Inflammatory macrophage treated with lipopolysaccharide for 4 hours (primary cell): ENCODE data around the gene RALBP1.
"Not testable (repeated sequence)": the region's sequence is repeated elsewhere in the genome, so short reads cannot be mapped to it uniquely, and the experiment has no call there.

ENCODE experiments used
- DNase-seq: peaks from one replicate; pipeline ENCODE4 v3.0.0-alpha.2; 2020

Gene RALBP1

DNA sequence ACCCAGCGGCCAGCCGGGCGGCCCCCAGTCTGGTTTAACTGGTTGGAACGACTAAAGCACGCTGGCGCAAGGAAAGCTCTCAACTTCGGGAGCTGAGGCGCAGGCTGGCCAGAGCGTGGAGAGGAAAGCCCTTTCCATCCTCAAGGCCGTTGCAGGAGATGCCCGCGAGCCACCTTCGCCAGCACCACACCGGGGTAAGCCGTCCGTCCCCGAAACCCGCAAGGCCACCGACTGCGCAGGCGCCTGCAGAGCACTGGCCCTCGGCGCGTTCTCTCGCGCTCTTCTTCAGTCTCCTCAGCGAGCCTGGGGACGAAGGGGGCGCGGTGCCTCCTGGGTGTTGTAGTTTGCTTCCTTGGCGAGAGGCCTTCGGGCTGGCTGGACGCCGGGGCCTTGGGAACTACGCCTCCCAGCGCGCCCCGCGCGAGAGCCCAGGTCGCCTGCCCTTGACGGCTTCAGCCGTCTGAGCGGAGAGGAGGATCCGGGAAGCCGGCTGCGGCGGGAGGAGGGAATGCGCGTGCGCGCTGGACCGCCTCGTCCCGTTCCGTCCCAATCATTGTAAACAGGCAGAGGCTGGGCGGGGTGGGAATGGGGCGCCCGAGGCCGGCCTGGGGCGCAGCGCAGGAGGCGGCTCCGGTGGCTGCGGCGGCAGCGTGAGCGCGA is at the start of gene RALBP1:
TSS of gene RALBP1 (plus strand) at position 531 of the 660 bp plus-strand sequence. CDS start 37,533 bp downstream, outside the sequence.
- DNase-seq: peak; percentile 100

DNA sequence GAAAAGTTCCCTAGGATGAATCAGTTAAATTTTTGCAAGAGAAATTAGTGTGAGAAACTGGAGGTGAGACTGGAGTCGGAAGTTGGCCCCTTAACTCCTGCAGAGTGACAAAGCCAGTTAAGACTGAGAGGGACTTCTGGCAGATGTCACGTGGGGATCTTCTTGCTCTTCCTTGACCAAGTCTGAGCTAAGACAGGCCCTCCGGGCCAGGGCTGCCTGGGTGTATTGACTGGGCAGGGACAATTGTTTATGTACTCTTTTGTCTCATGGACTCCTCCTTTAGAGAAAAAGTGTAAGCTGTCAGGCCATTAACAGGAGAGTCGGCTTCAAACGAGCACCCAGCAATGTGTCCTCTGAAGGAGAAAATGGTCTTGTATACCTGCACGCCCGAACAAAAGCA is 48.6 kb upstream of the RALBP1 start:
- no peak for DNase-seq

DNA sequence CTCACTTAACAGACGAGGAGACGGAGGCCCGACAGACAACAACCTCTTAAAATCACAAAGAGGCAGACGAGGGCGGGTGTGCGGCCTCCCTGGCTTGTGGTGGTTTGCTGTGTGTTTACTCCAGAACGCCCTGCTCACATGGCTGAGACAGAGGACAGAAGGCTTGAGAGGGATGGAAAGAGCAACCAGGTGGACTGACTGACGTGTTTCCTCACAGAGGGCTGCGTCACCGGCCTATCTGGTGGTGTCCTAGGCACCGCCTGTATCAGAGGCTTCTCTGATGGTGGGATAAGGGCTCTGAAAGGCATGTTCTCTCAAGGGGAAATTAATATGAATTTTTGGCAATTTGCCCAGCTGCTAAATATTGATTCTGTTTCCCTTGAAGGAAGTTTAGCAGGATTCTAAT is 47.0 kb upstream of the RALBP1 start:
- DNase-seq: no peak

DNA sequence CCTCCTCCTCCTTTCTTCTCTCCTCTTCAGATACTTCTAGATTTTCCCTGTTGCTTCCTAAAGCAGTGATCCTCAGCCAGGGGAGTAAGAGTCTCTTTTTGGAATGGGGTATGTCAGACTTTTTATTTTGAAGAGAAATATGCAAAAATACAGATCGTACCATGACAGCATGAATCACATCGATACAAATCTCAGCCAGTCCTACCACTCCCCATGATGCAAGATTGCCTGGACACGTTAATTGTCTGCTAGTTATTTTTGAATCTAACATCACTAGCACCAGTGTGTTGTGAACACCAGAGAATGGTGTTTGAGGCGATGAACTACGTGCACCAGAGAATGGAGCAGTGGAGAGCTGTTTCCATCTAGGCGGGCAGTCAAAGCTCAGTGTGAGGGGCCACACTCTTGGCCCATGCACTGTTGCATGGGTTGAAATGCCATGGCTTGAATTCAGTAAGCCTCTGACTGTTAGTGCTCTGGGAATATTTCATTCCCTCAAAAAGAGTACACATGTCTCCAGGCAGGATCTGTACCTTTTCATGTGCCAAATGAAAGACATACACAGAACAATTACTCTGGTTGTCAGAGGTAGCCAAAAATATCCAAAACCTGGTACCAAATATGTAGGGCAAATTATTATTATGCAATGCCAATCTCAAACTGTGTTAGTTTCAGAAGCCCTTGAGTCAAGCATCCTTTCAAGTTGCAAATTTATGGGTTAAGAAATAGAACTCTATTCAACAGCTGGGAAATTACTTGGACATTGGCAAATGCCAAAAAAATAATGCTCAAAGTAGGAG is 46.3 kb upstream of the RALBP1 start:
- DNase-seq: no peak

DNA sequence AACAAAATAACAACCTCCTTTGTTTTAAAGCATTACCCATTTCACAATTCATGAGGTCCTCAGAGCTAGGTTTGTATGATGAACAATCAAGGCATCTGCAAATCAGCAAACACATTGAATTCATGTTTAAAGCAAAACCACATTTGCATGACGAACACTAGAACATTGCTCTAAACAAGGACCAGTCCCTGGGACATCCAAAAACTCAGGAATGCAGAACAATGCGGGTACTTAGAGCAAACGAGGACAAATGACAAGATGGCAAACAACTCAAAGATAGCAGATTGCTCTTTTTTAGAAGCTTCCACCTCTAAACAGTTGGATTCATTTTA is 45.7 kb upstream of the RALBP1 start:
- no peak for DNase-seq

DNA sequence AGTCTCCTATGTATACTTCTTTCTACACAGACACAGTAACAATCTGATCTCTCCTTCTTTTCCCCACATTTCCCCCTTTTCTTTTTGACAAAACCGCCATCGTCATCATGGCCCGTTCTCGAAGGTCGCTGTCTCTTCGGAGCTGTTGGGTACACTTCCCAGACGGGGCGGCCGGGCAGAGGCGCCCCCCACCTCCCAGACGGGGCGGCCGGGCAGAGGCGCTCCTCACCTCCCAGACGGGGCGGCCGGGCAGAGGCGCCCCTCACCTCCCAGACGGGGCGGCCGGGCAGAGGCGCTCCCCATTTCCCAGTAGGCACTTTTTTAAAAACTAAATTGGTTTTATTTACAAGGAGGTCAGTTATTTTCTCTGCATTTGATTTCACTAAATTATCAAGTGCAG is 45.0 kb upstream of the RALBP1 start:
- DNase-seq: not testable (repeated sequence)

DNA sequence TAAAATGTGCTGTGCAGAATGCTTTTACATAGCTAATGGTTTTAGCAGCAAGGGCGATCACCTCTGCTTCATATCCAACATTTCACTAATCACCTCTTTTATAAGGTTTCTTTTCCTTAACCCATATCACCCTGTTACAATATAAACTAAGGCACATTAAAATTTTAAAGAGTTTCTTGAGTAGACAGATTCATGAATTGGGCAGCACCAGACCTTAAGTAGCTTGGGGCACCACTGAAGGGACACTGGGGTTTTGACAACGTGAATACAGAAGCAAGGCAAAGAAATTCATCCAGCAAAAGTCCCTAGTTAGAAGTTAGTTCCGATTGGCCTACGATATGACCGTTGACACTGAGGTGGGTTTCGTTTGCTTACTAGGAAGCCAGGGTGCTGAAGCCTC is 44.0 kb upstream of the RALBP1 start:
- no peak for DNase-seq

DNA sequence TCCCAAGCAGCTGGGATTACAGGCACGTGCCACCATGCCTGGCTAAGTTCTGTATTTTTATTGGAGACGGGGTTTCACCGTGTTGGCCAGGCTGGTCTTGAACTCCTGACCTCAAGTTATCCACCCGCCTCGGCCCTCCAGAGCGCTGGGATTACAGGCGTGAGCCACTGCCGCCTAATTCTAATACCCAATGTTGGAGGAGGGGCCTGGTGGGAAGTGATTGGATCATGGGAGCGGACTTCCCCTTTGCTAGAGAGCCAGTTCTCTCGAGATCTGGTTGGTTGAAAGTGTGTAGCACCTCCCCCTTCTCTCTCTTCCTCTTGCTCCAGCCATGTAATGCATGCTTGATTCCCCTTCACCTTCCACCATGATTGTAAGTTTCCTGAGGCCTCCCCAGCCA is 42.2 kb upstream of the RALBP1 start:
- DNase-seq: peak; percentile 19

DNA sequence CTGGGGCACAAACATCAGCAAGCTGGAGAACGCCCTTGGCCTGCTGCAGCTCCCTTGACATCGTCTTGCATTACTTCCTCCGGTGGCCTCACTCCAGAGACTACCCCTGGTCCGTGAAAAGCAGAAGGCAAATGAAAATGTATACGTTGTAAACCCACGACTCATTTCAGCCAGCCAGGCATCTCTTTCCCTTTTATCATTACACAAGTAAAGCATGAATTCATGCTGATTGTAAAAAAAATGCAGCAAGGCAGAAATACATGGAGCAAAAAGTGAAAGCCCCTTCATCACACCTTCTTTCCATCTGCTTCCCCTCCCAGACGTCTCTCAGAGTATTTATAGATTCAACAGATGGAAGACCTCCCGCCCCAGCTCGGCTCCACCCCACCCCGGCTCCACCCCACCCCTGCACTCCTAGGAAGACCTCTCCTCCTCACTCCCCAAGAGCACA is 41.6 kb upstream of the RALBP1 start:
- DNase-seq: peak; percentile 31

DNA sequence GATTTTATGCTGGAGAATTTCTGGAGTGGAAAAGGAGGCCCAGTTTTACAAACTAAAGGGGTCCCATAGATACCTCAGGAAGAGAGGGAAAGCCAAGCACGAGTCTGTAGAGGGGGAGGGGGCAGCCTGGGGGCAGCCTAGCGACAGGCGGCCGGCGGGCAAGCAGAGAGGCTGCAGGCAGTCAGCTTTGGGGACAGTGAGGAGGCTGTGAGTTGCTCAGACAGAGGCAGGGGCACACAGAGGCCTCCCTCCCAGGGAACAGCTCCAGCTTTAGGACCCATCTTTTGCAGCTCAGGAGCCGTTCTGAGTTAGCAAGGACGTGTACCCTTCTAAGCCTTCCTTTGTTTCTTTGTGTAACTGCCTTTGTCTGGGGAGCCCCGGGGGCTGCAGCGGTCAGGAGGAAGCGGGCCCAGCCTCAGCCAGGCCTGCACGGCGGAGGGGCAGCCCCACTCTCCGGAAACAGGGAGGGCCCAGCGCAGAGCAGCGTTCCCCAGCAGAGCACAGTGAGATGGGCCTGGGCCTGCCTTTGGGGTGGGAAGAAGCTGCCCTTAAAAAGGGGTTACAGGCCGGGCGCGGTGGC is 41.1 kb upstream of the RALBP1 start:
- DNase-seq: no peak

DNA sequence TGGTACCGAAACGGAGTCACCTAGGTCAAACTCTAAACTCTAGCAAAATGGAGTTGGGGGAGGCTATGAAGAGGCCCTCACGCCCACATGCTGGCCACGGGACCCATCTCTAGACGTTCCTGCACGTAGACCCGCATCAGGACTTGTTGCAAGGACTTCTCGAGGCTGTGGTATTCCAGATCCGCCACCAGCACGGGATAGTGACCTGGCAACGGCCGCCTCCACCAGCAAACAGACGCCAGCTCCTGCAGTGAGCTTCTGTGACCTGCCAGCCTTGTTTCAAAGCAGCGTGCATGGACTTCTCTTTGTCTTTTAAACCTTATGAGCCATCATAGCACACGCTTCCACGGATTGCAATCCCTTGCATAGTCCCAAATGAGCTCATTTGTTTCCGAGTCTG is 40.3 kb upstream of the RALBP1 start:
- DNase-seq: no peak

DNA sequence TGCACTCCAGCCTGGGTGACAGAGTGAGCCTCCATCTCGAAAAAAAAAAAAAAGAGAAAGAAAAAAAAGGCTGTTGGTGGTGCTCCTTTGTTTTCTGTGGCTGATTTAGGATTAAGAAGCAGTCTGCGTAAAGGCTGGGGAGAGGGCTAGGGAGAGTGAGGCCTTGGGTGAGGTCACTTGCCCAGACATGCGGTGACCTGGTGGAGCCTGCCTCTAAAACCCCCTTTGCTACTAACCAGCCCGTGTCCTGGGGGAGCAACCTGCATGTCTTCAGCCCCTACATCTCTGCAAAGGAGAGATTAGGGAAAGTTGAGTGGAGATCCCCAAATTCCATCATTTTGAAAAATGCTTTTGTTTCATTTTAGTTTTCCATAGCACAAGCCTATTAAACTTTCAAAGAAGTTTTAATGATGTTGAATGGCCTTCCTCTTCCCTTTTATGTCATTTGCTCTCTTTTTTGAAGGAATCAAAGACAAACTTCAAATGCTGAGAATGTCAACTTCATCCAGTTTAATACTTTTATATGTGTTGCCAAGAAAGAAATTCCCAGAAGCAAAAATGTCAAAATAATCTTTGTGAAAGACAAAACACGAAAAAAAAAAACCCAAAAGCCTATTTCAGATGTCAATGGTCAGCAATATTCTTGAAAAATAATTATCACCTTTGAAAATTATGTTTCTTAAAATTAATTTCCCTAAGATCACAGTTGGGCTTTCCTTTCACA is 38.9 kb upstream of the RALBP1 start:
- no peak for DNase-seq

DNA sequence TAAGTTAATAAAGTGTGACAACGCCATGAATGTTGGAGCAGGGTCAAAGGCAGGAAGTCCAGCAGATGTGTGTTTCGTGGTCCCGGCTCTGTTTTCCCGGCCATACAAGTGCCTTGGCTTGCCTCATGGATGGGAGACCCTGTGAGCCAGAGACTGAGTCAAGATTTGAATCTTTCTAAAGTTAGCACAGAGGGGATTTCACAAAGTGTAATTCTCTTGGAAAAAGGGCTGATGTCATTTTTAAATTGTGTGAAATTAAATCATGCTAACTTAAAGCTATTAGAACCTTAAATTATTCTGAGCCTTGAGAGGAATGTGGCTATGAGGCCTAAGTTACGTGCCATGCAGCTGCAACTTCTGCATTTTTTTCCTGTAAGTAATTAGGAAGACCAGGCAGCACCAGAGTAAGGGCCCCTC is 38.3 kb upstream of the RALBP1 start:
- peak; percentile 1 for DNase-seq

DNA sequence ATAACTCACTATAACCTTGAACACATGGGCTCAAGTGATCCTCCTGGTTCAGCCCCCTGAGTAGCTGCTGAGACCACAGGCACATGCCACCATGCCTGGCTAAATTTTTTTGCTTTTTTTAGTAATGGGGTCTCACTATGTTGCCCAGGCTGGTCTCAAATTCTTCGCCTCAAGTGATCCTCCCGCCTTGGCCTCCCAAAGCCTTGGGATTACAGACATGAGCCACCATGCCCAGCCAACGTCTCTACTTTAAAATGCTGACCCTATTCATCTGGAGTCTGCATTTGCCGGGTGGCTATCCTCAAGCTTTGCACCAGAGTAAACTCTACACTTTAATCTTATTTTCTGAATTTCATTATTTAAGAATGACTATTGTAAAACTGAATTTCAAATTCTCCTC is 37.6 kb upstream of the RALBP1 start:
- DNase-seq: no peak

DNA sequence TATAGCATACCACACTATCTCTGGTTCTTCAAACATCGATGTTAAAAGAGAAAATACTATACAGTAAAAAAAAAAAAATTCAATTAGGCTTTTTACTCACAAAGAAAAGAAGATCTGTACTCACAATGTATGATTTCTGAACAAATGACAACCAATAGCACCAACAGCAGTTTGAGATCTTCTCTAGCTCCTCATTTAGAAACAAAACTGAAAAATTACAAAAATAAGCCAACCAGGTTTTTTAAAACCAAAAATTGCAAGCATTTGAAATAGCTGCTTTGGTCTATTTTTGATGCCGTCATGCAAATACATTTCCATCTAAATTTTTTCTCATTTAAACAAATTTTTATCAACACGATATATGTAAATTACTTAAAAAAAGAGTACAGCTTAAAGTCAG is 34.3 kb upstream of the RALBP1 start:
- DNase-seq: no peak

DNA sequence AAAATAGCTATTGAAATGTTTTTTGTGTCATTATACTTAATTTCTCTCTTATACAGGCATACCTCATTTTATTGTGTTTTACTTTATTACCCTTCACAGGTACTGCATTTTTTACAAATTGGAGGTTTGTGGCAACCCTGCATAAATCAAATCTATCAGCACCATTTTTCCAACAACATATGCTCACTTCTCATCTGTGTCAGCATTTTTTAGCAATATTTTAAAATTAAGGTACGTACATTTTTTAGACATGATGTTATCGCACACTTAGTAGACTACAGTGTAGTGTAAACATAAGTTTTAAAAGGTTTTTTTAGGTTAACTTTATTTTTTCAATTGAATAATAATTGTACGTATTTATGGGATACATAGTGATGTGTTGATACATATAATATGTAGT is 30.8 kb upstream of the RALBP1 start:
- no peak for DNase-seq

DNA sequence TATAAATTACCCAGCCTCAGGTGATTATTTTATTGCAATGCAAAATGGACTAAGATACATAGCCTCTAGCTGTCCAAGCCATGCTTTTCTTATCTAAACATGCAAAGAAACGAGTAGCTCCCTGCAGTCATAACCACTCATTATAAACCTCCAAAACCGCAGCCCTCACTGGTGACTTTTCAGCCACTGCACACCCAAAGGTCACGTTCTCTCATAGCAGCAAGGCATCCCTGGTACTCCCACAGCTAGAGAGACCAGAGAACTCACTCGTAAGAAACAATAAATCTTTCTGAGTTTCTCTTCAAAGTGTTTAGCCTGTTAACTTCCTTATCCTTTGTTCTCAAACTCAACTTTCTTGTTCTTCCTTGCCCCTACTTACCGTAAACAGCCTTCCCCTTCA is 28.5 kb upstream of the RALBP1 start:
- no peak for DNase-seq

DNA sequence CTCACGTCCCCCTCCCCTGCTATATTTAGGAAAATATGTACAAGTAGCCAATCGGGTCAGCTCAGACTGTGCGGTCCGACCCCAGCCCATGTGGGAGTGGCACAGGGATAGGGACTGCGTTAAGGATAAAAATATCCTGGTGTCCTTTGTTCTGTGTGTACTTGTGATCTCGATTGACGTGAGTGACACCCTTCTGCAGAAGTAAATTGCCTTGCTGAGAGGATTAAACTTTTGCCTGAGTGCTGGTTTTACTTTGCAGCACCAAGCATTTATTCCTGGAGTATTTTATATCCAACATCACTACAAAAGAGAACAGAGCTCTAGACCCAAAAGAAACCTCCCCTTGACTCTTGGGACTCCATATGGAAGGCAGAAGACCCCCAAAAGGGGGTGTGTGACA is 28.0 kb upstream of the RALBP1 start:
- DNase-seq: no peak

DNA sequence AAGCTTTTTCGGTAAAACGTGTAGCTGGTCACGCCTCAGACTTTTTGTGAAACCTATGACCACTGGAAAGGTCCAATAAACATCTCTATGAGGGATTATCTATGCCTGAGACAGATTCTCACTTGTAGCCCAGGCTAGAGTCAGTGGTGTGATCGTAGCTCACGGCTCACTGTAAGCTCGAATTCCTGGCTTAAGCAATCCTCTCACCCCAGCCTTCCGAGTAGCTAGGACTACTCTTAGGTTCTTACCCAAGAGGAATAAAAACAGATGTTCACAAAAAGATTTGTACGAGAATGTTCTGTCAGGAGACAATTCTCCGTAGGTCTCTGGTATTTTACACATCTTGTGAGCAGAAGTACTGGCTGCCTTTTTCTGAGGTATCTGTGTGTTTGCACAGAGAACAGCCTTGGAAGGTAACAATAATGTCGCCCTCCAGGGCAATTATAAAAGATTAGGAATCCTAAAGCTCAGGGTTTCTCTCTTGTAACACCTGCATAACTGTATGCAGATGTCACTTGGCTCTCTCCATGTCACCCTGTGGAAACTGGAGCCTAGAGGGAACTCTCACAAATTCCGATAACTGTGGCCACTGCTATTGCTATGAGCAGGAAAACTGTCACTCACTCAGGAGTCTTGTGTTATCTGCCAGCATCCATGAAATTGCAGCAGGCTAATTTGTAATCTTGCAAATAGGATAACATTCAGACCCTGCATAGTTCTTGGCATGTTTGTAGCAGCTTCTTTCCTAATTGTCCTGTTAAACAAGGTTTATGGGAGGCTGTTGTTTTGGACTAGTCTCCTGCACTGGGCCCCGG is 25.5 kb upstream of the RALBP1 start:
- DNase-seq: no peak

DNA sequence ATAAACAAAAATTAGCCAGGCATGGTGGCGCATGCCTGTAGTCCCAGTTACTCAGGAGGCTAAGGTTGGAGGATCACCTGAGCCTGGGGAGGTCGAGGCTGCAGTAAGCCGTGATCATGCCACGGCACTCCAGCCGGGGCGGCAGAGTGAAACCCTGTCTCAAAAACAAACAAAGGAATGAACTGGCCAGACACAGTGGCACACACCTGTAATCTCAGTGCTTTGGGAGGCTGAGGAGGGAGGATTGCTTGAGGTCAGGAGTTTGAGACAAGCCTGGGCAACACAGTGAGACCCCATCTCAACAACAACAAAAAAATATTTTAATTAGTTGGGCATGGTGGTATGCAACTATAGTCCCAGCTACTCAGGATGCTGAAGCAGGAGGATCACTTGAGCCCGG is 24.4 kb upstream of the RALBP1 start:
- not testable (repeated sequence) for DNase-seq

DNA sequence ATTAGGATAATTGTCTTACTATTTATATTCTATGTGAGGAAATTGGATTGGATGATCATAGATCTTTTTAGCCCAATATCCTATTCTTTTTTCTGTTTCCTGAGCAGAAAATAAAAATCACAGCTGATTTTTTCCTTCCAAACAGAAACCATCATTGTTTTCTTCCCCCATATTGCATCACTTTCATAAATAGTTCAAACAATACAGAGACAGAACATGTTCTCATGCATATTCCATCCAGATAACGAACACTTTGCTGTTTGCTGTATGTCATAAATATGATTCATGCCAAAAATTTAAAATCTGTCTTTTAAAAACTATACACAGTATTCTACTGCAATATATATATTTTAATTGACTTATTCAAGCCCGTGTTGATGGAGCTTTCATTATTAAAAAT is 22.0 kb upstream of the RALBP1 start:
- DNase-seq: no peak

DNA sequence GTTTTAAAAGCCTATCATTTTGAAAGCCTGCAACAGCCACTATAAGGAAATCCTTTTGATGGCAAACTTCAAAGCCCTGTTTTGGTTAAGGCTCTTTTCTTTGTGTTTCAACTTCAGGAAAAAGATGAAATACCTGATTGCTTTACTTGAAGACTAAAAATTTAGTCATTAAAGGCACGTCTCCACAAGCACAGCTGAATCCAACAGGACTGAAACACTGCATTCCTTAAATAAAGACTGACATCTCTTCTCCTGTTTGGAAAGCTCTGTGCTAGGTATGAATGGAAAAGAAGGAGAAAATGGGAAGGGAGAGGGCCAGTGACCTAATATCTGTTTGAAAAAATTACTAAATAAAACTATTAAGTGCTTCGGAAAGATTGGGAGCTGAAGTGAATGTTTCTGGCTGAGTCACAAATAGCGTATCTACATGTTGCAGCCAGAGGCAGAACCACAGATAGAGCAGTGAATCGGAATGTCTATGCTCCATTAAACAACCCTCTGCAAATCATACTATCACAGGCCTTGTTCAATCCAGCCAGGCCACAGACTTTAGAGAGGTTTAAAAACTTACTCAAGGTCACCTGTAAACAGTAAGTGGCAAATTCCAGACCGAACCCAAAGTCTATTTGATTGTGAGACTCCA is 21.1 kb upstream of the RALBP1 start:
- no peak for DNase-seq
